GM21723 (cell line): ENCODE data around the gene GJB6.
A peak's percentile ranks its signal among the peaks of the same experiment; 100 is the strongest.
"Not testable (repeated sequence)": the region's sequence is repeated elsewhere in the genome, so short reads cannot be mapped to it uniquely, and the experiment has no call there.

Source experiments
- ATAC-seq: cut with Tn5 transposase; IDR thresholded peaks from one replicate; pipeline ENCODE4 v1.9.1; 2021; ENCODE audit warnings: mild to moderate bottlenecking, moderate library complexity; ENCODE audit not compliant: unreplicated experiment

Gene GJB6

GRCh38 chr13:20231839-20232555 lies at the start of gene GJB6:
Gene GJB6 (minus strand): TSS chr13:20232319. CDS start chr13:20223480, 8,839 bp downstream.
- ATAC-seq, result no peak

GRCh38 chr13:20276901-20277300 lies 44.8 kb upstream of the GJB6 start:
- ATAC-seq, result not testable (repeated sequence)

GRCh38 chr13:20274466-20274865 lies 42.3 kb upstream of the GJB6 start:
- ATAC-seq, result no peak

GRCh38 chr13:20272588-20273171 lies 40.6 kb upstream of the GJB6 start:
- ATAC-seq, result no peak

GRCh38 chr13:20272104-20272503 lies 40.0 kb upstream of the GJB6 start:
- no peak for ATAC-seq

- no peak for ATAC-seq
Measured at GRCh38 chr13:20271441-20271840, 39.3 kb upstream of the GJB6 start.

- ATAC-seq, result no peak
Measured at GRCh38 chr13:20270163-20270865, 38.2 kb upstream of the GJB6 start.

- ATAC-seq, result peak; percentile 81
Measured at GRCh38 chr13:20264271-20265018, 32.3 kb upstream of the GJB6 start.

- no peak for ATAC-seq
Measured at GRCh38 chr13:20263393-20264044, 31.4 kb upstream of the GJB6 start.

GRCh38 chr13:20258963-20259288 lies 26.8 kb upstream of the GJB6 start:
- ATAC-seq, result no peak

GRCh38 chr13:20258208-20258962 lies 26.3 kb upstream of the GJB6 start:
- no peak for ATAC-seq

- ATAC-seq, result no peak
Measured at GRCh38 chr13:20254076-20254475, 22.0 kb upstream of the GJB6 start.

GRCh38 chr13:20249913-20250312 lies 17.8 kb upstream of the GJB6 start:
- no peak for ATAC-seq

GRCh38 chr13:20247963-20248362 lies 15.8 kb upstream of the GJB6 start:
- ATAC-seq, result no peak

GRCh38 chr13:20247403-20247802 lies 15.3 kb upstream of the GJB6 start:
- ATAC-seq, result no peak

- ATAC-seq, result no peak
Measured at GRCh38 chr13:20241593-20241992, 9.5 kb upstream of the GJB6 start.

GRCh38 chr13:20239748-20240147 lies 7.6 kb upstream of the GJB6 start:
- no peak for ATAC-seq

GRCh38 chr13:20232556-20233277 lies 598 bp upstream of the GJB6 start:
- no peak for ATAC-seq
